SK-N-SH (cell line): ENCODE measurements around the gene ZBTB34. TPM values are rescaled to one million over a fixed set of nuclear protein-coding genes. Genes with fewer than 3 reads are reported as not detected.
A peak's percentile ranks its signal among the peaks of the same experiment; 100 is the strongest.

Source experiments
- CTCF ChIA-PET: fragments of 300-600, 350-600 bp; formaldehyde crosslinking; extraction: SDS; loops from one replicate; lab custom pipeline; 2021; lab: Yijun Ruan, JAX
- POLR2A ChIA-PET: fragments of 350-600 bp; sonication (Branson Sonifier 250); formaldehyde crosslinking; extraction: SDS; loops from one replicate; lab custom pipeline; 2020; ENCODE audit warnings: antibody characterized with exemption, inconsistent platforms; lab: Yijun Ruan, JAX
- DNase-seq: peaks from one replicate; pipeline ENCODE4 v3.0.0; 2012
- H2AFZ ChIP-seq: fragments of 200-600 bp; sonication (generic); 2 replicates; pipeline ENCODE4 v1.8.1; 2016; ENCODE audit warnings: antibody characterized with exemption, mild to moderate bottlenecking, low read depth
- H3F3A ChIP-seq: fragments of 200-600 bp; sonication (generic); replicated peaks from 2 replicates; pipeline ENCODE3; 2016; ENCODE audit warnings: antibody characterized with exemption, mild to moderate bottlenecking; ENCODE audit not compliant: insufficient read depth
- H3K27ac ChIP-seq, 2 experiments: fragments of 200-500 bp in 1 of 2; fragments of 200-600 bp in 1 of 2; sonication (Bioruptor generic) in 1 of 2; sonication (generic), shearing (Covaris generic) in 1 of 2; 2 replicates each; pipeline versions ENCODE4 v1.5.1 to v1.6.1; 2014 to 2016; ENCODE audit warnings: low read depth in 2 of 2, inconsistent platforms in 1 of 2, low read length in 1 of 2, mild to moderate bottlenecking in 1 of 2, mixed read lengths in 1 of 2
- H3K27me3 ChIP-seq: fragments of 200-600 bp; sonication (generic), shearing (Covaris generic); 2 replicates; pipeline ENCODE4 v1.6.1; 2016; ENCODE audit warnings: mixed run types; ENCODE audit not compliant: insufficient read depth
- H3K36me3 ChIP-seq, 2 experiments: fragments of 200-500 bp in 1 of 2; fragments of 200-600 bp in 1 of 2; sonication (Bioruptor generic) in 1 of 2; sonication (generic) in 1 of 2; replicated peaks in 1 of 2; 2 replicates each; pipeline versions ENCODE3 to v1.5.1; 2014 to 2016; ENCODE audit warnings: low read length in 1 of 2, mild to moderate bottlenecking in 1 of 2; ENCODE audit not compliant: insufficient read depth in 2 of 2, control insufficient read depth in 1 of 2
- H3K4me1 ChIP-seq, 2 experiments: fragments of 200-500 bp in 1 of 2; fragments of 200-600 bp in 1 of 2; sonication (Bioruptor generic) in 1 of 2; sonication (generic), shearing (Covaris generic) in 1 of 2; 2 replicates each; pipeline versions ENCODE4 v1.5.1 to v1.6.1; 2014 to 2016; ENCODE audit warnings: low read depth in 1 of 2, low read length in 1 of 2, mixed run types in 1 of 2; ENCODE audit not compliant: insufficient read depth in 2 of 2, control insufficient read depth in 1 of 2
- H3K4me2 ChIP-seq: fragments of 200-600 bp; sonication (generic), shearing (Covaris generic); 2 replicates; pipeline ENCODE4 v1.6.1; 2017; ENCODE audit warnings: mixed run types
- H3K4me3 ChIP-seq, 2 experiments: fragments of 200-500 bp in 1 of 2; fragments of 200-600 bp in 1 of 2; sonication (Bioruptor generic) in 1 of 2; sonication (generic), shearing (Covaris generic) in 1 of 2; 2 replicates each; pipeline versions ENCODE4 v1.5.1 to v1.8.1; 2014 to 2016; ENCODE audit warnings: low read depth in 2 of 2, inconsistent platforms in 1 of 2, low read length in 1 of 2, mild to moderate bottlenecking in 1 of 2, mixed read lengths in 1 of 2, moderate library complexity in 1 of 2
- H3K79me2 ChIP-seq: fragments of 200-600 bp; sonication (generic); 2 replicates; pipeline ENCODE4 v1.8.1; 2017; ENCODE audit warnings: mild to moderate bottlenecking; ENCODE audit not compliant: insufficient read depth
- H3K9ac ChIP-seq: fragments of 200-600 bp; sonication (generic); 2 replicates; pipeline ENCODE4 v1.6.1; 2017; ENCODE audit warnings: mixed run types
- H3K9me2 ChIP-seq: fragments of 200-600 bp; sonication (generic); 2 replicates; pipeline ENCODE4 v1.6.1; 2017; ENCODE audit warnings: mixed run types
- H3K9me3 ChIP-seq: fragments of 200-600 bp; sonication (generic); 2 replicates; pipeline ENCODE4 v1.6.1; 2017; ENCODE audit warnings: mixed run types, mild to moderate bottlenecking, moderate library complexity
- H4K20me1 ChIP-seq: fragments of 200-600 bp; sonication (generic); 2 replicates; pipeline ENCODE4 v1.6.1; 2017; ENCODE audit warnings: mild to moderate bottlenecking, mixed run types; ENCODE audit not compliant: insufficient read depth
- EP300 ChIP-seq, 2 experiments: IDR thresholded peaks; 2 replicates each; pipeline versions ENCODE4 v1.4.0 to v1.6.1; 2012; ENCODE audit warnings: borderline replicate concordance in 1 of 2, low read depth in 1 of 2, low read length in 1 of 2
- FOXJ3 ChIP-seq: sonication (generic); formaldehyde crosslinking; IDR thresholded peaks from 2 replicates; pipeline ENCODE4 v1.5.1; 2020; ENCODE audit warnings: mild to moderate bottlenecking, missing genetic modification reagents
- MEF2A ChIP-seq: IDR thresholded peaks from 2 replicates; pipeline ENCODE4 v1.4.0; 2012; ENCODE audit warnings: low read depth, borderline replicate concordance
- NFIC ChIP-seq: IDR thresholded peaks from 2 replicates; pipeline ENCODE4 v1.4.0; 2012; ENCODE audit warnings: borderline replicate concordance
- NRF1 ChIP-seq: IDR thresholded peaks from 2 replicates; pipeline ENCODE4 v1.6.1; 2012; ENCODE audit warnings: low read depth, mild to moderate bottlenecking, low read length
- SIN3A ChIP-seq: IDR thresholded peaks from 2 replicates; pipeline ENCODE4 v1.6.1; 2012; ENCODE audit warnings: low read depth, mild to moderate bottlenecking, low read length, moderate library complexity, borderline replicate concordance
- USF2 ChIP-seq: fragments of 150-350 bp; IDR thresholded peaks from 2 replicates; pipeline ENCODE4 v1.6.1; 2017; ENCODE audit warnings: antibody characterized with exemption, low read length, low read depth, borderline replicate concordance
- WGBS: methylation state at CpG from one replicate; pipeline ENCODE4 v1.1.6; 2017; ENCODE audit warnings: low lambda C conversion rate; 5-methylcytosine and 5-hydroxymethylcytosine counted together
- polyA plus RNA-seq, 3 experiments: library from polyadenylated mRNA; depleted of rRNA; stranded (reverse); fragments of >200 nt; gene quantifications; 2 replicates each; pipeline ENCODE4 v1.2.3, GENCODE V29; 2012
- TF ChIP-seq, protein P1 (sequence below): fragments of 200-600 bp; sonication (generic); IDR thresholded peaks from 2 replicates; pipeline ENCODE4 v1.6.1; 2017; ENCODE audit warnings: antibody characterized with exemption, mild to moderate bottlenecking, moderate library complexity
- TF ChIP-seq, protein P2 (sequence below): IDR thresholded peaks from 2 replicates; pipeline ENCODE4 v1.4.0; 2012; ENCODE audit warnings: low read depth, borderline replicate concordance
- TF ChIP-seq, protein P3 (sequence below): IDR thresholded peaks from 2 replicates; pipeline ENCODE4 v1.4.0; 2012; ENCODE audit warnings: low read depth

ZBTB34 gene
- polyA plus RNA-seq, 1 of the 3 experiments (the other 2 are of a cell fraction): 2.9 TPM

DNA sequence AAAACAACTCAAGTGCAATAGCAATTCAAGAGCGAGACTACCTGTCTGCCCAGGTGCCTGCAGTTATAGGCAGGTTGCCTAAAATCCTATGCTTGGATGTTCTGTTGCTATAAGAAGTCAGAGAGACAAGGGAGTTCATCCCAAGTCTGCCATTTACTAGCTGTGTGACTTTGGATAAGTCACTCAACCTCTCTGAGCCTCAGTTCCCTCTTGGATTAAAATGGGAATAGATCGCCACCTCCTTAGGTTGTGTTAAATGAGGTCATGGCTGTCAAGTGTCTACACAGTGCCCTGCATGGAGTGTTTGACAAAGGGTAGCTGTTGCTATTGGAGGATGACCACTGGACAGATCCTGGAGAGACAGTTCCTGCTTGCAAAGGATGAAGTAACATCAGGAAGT lies 1.3 kb upstream of the ZBTB34 start (continued):
- TF ChIP-seq, protein P1, sequence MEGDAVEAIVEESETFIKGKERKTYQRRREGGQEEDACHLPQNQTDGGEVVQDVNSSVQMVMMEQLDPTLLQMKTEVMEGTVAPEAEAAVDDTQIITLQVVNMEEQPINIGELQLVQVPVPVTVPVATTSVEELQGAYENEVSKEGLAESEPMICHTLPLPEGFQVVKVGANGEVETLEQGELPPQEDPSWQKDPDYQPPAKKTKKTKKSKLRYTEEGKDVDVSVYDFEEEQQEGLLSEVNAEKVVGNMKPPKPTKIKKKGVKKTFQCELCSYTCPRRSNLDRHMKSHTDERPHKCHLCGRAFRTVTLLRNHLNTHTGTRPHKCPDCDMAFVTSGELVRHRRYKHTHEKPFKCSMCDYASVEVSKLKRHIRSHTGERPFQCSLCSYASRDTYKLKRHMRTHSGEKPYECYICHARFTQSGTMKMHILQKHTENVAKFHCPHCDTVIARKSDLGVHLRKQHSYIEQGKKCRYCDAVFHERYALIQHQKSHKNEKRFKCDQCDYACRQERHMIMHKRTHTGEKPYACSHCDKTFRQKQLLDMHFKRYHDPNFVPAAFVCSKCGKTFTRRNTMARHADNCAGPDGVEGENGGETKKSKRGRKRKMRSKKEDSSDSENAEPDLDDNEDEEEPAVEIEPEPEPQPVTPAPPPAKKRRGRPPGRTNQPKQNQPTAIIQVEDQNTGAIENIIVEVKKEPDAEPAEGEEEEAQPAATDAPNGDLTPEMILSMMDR: no peak
- no peak for TF ChIP-seq FOXJ3 (CRISPR knock-in tag)
- TF ChIP-seq, protein P2, sequence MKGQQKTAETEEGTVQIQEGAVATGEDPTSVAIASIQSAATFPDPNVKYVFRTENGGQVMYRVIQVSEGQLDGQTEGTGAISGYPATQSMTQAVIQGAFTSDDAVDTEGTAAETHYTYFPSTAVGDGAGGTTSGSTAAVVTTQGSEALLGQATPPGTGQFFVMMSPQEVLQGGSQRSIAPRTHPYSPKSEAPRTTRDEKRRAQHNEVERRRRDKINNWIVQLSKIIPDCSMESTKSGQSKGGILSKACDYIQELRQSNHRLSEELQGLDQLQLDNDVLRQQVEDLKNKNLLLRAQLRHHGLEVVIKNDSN: no peak

- WGBS: no CpG with 5 or more reads among the region's 71 CpGs
- peak overlapping the region; percentile 63; the same call in 1 of the 2 replicates for H2AFZ ChIP-seq
These were observed 473 bp downstream of the ZBTB34 start for GRCh38 chr9:126860757-126861466.

More at GRCh38 chr9:126860757-126861466, 473 bp downstream of the ZBTB34 start:
- H3K9me2 ChIP-seq: no peaks in the 10 kb centered on the region
- ChIA-PET POLR2A (interaction anchor here (1.0 kb wide), 1 partner anchor 56 kb away, joined by 3 read pairs; the partner anchor contains the start of gene ZBTB43), CTCF (interaction anchor here (1.0 to 3.0 kb wide), 5 partner anchors 9 to 269 kb away, joined by 3 to 25 read pairs (median 4); no protein-coding TSS in a partner anchor)
- H3K4me2 ChIP-seq: peak overlapping the region; percentile 96
- H3F3A ChIP-seq: no peaks in the 10 kb centered on the region
- H3K36me3 ChIP-seq: peaks cover 18 to 24% of the 10 kb centered on the region in 2 experiments
- peak overlapping the region; percentile 90 to 96 for H3K4me3 ChIP-seq
- peak overlapping the region; percentile 11 to 62; a peak in 3 of 4 replicates for H3K27ac ChIP-seq
- H3K27me3 ChIP-seq: peaks cover 5% of the 10 kb centered on the region; the same call in 1 of the 2 replicates
- peaks cover 32% of the 10 kb centered on the region for H4K20me1 ChIP-seq
- peak; percentile 84 for DNase-seq
- peaks cover 49% of the 10 kb centered on the region for H3K79me2 ChIP-seq
- peak; percentile 43; the same call in 1 of the 2 replicates for TF ChIP-seq SIN3A
- no peak for TF ChIP-seq EP300 (IDR thresholded peaks at IDR 0.05; ENCODE audit: borderline replicate concordance in 1 of 2, low read depth in 1 of 2, low read length in 1 of 2)
- TF ChIP-seq, protein P3, sequence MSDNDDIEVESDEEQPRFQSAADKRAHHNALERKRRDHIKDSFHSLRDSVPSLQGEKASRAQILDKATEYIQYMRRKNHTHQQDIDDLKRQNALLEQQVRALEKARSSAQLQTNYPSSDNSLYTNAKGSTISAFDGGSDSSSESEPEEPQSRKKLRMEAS: no peak
- TF ChIP-seq USF2: no peak
- no peak for TF ChIP-seq NFIC
- no peak for TF ChIP-seq NRF1
- no peak for TF ChIP-seq MEF2A
- peaks cover 0 to 20% of the 10 kb centered on the region in 2 experiments; a peak in 2 of 4 replicates for H3K4me1 ChIP-seq
- H3K9ac ChIP-seq: peak overlapping the region; percentile 76
- H3K9me3 ChIP-seq: no peaks in the 10 kb centered on the region
